Skin of body (tissue), 2 donors: ENCODE results near the gene GPD1L. TPM values are rescaled to one million over a fixed set of nuclear protein-coding genes. Genes with fewer than 3 reads are reported as not detected.

Experiments
- DNase-seq: peaks from one replicate; lab custom pipeline; 2025; lab: John Stamatoyannopoulos, UW
- total RNA-seq: library from RNA; depleted of rRNA; stranded (reverse); fragments of >200 nt; gene quantifications from one replicate; pipeline ENCODE4 v1.2.3, GENCODE V29; 2014

The GPD1L gene
- total RNA-seq, 1 donor from 2014 or later = 25.4 TPM

DNA sequence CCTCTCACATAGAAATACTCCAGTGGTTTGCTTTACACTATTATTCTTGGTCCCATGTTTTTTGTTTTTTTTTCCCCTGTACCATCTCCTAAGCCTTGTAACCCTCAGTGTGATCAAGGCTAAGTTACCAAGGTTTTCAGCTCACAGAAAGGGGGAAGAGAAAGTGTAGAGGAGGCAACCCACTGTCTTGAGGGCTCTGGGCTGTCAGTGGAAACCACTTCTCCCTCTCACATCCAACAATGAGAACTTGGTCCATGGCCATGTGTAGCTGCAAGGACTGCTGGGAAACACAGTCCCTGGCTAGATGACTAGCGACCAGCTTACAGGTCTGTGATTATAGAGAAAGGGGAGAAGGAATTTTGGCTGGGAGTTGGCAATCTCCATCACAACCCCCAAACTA lies 30.3 kb downstream of the GPD1L start:
- no peak for DNase-seq

DNA sequence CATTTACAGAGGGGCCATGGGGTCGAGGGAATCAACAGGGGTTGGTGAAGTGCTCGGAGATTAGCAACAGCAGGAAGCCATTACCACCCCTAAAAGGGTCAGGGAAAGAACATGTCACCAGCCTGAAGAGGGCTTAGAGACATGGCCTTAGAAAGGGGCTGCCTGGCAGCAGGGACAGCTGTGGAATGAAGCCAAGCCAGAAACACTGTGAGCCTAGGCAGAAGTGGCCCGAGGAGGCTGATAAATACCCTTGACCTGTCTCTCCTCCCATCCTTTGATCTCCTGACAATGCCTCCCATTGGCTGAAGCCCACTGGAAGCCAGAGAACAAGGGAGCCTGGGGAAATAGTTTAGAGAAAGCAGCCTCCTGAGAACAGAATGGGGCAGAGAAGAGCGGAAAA lies 31.4 kb downstream of the GPD1L start:
- no peak for DNase-seq

DNA sequence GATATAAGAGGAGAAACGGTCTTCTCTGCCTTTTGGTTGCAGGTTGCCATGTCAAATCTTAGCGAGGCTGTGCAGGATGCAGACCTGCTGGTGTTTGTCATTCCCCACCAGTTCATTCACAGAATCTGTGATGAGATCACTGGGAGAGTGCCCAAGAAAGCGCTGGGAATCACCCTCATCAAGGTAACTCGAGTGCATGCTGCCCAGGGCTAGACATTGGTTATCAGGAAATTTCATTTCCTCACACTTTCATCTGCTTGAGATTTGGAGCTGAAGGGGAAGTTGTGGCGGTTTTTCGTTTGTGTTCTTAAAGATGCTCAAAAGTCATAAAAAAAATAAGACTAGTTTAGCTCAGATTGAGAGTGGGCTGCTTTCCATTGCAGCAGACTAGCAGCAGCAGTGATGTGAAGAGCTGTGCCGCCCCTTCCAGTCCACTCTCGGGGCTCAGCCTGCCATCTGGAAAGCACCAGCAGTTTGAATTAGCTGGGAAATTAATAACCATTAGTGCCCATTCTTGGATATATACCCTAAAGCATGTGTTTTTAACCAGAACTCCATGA lies 32.2 kb downstream of the GPD1L start:
- no peak for DNase-seq

DNA sequence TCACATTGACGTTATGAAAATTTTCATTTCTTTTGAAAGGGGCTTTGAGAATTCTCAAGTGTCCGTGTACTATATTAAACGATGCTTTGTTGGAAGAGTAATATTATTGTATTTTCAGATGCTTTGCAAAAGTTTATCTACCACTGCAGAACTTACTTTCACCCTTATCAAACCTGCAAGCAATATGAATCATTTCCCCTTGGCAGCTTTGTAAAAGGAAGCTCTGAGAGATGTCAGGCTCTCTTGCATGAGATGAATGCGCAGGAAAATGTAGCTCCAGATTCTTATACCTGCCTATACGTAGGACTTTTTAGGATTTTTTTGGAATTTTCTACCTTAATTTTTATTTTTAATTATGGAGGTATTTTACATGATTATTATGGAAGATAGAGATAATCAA lies 34.5 kb downstream of the GPD1L start:
- no peak for DNase-seq

DNA sequence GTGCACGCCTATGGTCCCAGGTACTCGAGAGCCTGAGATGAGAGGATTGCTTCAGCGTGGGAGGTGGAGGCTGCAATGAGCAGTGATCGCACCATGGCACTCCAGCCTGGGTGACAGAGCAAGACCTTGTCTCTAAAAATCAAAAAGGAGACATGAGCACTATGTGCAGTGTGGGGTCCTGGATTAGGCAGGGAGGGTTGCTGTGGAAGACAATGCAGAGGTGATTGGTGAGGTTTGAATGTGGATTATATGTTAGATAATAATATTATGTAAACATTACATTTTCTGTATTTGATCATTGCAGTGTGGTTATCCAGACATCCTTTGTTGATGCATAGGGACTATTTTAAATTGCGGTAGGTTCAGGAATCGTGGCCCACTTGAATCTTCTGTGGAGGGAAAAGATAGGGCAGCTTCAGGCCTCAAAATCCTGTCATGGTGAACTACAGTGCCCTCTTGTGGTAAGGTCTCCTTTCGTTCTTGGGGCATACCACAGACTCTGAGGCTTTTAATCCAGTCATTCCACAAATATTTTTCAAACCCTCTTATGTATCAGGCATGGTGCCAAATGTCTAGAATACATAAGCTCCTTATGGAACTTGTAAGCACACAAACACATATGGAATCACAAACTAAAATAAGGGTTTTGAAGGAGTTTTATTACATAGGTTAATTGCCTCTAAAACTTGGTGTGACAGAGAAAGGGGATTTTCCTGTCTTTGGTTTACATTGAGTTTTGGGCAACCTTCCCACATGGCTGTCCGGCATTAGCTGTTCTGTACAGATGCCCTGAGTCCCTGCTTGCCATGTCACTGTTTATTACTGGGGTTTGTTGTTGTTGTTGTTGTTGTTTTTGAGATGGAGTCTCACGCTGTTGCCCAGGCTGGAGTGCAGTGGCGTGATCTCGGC lies 37.7 kb downstream of the GPD1L start:
- DNase-seq = peak; percentile 85

DNA sequence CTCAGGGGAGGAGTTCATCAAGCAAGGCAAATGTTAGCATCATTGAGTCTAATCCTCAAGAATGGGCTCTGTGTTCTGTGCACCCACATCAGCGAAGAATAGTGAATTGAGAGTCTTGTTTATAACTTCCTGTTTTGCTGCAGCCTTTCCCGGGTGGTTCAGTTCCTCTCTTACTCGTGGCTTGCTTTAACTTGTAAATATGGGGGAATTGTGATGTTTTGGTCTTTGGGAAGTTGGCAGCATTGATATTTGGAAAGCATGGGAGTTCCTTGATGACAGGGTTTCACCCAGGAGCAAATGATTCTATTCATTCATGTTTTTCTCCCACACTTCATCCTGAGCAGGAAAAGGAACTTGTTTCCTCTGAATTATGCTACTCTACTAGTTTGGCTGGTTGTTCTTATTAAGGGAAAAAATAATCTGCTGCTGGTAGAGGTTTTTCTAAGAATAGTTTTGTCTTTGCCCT lies 40.4 kb downstream of the GPD1L start:
- peak; percentile 16 for DNase-seq

DNA sequence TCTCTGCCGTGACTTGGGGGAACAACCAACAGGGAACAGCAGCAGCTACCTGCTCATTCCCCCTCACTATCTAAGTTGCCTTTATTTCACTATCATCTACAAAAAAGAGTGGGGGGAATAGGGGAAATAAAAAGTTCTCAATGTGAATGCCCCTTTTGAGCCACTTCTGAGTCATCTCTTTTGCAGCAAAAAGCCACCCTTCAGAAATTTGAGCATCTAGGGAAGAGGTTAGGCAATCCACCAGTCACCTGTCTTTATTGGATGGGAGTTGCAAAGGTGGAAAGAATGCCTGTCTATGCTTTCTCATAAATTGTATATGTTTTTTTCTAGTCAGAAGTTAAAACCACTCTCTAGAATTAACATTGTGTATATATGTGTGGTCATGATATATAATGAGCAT lies 41.1 kb downstream of the GPD1L start:
- DNase-seq = no peak

DNA sequence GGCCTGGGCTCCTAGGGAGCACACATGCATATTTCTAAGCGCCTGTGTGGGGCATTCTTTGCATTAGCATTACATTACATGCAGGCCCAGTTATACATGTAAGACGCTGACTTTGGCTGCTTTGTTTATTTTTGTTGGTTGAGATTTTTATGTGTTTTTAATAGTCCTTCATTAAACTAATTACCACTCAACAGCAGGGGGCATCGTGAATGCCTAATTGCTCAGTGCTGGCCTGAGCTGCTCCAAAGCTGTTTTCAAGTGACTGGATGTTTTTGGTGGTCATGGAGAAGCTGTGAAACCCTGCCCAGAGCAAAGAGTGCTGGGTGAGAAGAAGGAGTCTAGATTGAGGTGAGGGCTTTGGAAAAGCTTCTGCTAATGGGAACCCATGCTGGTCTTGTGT lies 41.5 kb downstream of the GPD1L start:
- DNase-seq = no peak

DNA sequence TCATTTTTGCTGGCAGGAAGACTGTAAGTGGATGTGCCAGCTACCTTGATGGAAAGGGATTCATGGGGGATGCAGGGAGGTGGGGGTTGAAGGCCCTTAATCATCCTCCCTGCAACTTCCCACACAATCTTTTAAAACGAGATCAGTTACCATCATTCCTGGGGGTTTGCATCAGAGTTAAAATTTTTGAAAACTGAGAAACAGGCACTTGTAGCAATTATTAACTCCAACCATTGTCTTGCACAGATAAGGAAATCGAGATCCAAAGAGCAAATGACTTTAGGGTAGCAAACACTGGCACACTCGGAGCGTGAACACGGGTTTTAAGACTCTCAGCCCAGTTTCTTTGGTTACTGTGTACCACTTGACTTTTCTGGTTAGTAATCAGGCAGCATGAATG lies 41.9 kb downstream of the GPD1L start:
- no peak for DNase-seq

DNA sequence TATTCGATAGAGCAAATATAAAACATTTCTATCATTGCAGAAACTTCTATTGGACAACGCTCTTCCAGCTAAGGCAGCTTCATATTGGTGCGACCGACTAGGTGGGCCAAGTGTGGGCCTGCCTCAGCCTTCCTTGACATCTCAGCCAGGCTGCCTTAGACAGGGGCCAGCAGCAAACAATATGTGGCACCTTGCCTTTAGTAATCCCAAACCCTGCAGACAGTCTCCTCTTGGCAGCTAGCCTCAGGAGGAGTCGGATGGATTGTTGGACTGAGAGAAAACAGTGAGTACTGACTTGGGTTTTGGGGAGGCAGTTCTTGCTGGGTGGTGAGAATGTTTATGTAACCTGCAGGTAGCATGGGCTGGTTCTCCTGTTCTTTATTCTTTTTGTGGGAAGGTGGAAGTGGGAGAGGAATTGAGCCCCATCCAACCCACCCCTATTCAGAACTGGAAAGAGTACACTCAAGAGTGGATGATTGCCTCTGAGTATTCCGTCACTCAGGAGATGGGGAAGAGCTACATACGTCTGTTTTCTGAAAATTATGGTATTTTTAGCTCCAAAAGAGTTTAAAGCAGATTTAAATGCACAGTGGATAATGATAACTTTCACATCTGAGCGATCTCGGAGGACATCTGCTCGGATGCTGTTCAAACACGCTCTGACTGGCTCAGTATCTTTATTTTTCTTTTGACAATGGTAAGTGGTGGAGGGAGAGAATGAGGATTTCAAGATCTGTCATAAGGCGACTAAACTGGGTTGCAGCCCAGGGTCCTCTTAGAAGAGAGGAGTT lies 47.2 kb downstream of the GPD1L start:
- no peak for DNase-seq

DNA sequence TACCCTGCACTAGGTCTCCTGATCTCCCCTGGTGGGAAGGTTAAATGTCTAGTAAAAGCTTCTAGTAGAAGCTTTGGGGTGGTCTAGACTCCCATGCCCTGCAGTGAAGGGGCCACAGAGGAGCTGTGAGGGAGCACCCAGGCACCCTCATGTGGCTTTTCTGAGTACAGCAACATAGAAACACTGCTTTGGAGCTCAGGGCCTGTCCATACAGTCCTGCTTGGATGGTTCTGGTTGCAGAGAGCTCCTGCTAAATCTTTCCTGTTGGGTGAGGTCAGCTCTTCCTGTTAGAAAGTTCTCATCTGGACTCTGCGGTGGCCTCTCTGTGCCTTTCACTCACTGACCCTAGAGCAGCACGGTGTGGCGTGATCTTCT lies 47.8 kb downstream of the GPD1L start:
- no peak for DNase-seq

DNA sequence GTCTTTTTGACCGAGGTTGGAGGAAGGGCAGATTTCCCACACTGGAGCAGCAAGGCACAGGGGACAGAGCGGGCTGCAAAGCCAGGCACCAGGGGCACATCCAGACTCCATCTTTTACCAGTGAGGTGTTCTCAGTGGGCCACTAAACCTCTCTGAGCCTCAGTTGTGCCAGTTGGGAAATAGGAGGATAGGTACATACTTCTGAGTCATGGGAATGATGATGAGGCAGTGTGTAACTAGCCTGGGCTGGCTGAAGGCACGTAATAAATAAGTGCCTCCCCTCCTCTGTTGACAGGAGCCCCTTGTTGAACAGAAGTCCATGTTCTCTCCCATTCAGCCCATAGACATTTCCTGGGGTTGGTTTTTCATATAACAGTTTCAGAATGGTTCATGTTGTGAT lies 48.7 kb downstream of the GPD1L start:
- no peak for DNase-seq

DNA sequence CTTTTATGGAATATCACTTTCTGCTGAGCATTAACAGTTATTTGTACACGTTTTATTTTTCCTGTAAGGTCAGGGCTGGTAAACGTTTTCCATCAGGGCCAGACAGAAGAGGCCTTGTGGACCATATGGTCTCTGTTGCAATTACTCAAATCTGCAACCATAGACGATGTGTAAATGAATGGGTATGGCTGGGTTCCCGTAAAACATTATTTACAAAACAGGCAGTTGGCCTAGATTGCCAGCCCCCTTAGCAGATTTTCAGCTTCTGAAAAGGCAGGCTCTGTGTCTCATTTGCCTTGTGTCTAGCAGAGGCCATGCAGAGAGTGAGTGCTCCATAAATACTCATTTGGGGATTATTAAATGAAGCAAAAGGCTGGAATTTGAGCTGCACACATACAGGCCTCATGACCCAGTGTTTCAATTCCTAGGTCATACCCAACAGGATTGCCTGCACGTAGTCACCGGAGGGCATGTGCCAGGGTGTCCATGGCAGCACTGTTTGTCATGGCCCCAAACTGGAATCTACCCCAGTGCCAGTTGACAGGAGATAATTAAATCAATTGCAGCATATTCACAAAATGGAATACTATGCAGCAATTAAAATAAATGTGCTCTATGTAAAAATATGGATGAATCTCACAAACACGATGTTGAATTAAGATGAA lies 51.3 kb downstream of the GPD1L start:
- DNase-seq = no peak

DNA sequence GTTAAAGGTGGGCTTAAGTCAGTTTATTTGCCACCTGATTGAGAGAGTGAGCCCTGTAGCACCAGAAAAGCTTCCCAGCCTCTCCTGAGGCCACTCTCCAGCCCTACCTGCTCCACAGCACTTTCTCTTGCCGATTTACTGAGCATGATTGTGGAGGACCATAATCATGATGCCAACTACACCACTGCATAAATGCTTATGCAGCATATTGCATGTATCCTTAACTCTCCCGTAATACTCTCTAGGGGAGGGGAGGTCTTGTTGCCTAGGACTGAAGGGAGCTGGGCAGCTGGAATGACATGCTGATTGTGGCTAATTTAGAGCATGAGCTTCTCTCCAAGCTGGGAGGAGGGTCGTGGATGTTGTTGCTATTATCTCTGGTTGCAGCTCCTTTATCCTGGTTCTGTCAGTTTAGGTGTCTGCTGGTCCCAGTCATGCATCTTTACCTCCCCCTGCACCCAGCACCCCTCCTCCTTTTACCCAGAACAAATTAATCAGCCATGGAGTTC lies 54.3 kb downstream of the GPD1L start:
- DNase-seq = no peak

DNA sequence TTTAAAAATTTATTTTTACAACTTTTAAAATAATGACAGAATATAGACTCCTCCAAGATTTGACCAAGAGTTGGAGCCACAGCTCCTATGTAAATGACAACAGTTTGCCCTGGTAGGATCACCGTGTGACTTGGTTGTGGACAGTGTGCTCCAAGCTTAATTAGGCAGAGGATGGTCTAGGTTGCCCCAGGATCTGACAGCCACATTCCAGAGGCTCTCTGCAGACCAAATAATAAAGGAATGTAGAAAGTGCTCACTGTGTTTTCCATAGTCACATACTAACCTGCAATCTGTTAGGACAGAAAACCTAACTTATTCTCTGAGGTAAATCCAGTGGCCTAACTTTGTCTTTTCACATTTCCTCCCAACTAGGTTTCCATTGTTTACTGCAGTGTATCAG lies 59.0 kb downstream of the GPD1L start:
- DNase-seq = no peak

DNA sequence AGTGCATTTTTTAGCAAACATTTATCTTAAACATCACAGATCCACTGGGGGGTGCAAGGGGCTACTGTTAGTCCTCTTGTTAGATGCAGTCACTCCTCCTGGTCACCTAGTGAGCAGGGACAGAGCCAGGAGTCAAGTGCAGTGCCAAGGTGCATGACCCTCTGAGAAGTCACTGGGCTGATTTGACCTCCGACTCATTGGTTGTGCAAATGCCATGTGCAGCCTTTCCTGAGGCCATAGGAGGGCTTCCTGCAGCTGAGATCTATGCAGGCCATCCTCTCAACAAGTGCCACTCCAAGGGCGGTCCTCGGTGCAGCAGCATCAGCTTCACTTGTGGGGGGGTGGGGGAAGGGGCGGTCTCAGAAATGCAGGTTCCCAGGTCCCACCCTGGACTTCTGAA lies 60.2 kb downstream of the GPD1L start:
- DNase-seq = no peak

DNA sequence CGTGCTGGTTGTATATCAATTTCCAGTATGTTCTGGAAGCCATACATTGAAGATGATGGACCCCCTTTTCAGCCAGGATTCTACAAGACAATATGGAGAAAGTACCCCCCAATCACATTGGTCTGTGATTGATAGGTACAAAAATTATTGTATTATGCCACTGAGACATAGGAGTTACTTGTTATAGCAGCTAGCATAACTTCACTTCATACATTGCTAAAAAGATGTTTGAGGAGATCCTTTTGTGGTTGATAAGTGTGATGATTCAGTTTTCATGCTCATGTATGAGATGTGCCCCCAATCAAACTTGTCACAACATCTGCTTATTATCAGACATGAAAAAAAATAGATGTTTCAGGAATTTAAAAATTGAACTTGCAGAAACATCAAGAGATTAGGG lies 66.0 kb downstream of the GPD1L start:
- DNase-seq = no peak

DNA sequence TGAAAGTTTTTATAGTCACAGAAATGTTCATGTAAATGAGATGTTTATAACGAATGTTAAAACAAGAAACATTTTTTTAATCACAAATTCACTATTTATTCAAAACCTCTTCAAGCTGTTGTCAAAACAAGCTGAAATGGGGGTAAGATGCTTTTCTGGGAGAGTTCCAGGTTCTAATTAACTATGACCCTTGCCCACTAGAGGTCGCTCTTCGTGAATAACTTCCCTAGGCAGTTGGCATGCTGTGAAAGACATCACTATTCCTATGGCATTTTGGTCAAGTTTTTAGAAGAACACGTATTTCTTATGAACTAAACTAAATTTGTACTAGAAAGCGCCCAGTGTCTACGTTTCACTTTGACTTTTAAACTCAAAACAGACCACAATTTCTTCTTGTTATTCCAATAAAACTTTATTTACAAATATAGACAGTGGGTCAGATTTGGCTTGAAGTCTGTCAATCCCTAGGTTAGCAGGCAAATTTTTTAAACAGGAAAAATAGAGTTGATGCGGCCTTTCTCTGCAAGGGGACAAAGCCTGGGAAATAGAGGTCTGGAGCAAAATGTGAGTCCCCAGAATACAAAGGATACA lies 69.3 kb downstream of the GPD1L start:
- no peak for DNase-seq

DNA sequence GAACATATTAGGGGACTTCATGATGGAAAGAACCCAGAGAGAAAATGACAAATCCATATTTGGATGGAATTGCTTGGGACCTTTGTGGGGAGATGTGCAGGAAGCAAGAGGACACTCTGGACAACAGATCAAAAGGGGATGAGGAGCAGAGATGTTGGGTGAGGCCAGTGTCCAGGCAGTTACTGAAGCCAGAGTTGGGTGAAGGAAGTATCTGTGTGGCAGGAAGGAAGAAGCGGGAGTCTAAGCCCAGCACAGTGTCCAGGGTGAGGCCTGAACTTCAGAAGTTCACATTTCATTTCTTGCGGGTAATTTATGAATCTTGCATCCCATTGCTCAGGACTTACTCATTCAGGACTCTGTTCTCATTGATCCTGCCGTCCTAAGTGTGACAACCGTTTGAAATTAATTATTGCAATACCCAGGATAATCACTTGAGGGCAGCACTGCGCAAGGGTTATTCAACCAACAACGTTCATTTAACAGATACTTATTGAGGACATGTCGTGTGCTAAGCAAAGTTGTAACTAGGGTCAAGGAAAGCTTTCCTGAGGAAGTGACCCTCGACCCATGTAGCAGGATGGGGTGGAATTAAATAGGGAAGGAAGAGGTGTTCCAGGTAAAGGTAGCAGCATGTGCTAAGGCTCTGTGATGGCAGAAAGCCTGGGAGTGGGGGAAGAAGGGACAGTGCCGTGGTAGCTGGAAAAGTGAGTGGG lies 70.7 kb downstream of the GPD1L start:
- DNase-seq = no peak

DNA sequence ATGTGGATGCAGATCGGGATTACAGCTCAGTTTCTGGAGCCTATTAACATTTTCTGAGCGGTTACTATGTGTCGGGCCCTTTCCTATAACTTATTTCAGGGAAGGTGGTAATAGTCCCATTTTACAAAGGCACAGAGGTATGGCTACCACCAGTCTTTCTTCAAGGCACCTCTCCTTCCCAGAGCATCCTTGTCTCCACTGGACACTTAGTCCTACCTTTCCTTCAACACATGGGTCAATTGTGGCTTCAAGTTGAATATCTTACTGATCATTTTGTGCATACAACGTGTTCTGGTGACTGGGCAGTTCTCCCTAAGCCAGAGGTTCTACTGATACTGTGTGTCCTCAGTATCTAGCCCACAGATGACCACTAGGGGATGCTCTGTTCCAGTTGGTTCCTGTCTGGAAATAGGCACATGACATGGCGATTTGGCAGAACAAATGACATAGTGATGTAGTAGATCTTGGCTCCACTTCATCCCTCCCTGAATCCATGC lies 71.3 kb downstream of the GPD1L start:
- no peak for DNase-seq
